Measurements from ENCODE around the gene NDST1. TPM values are rescaled to one million over a fixed set of nuclear protein-coding genes. Genes with fewer than 3 reads are reported as not detected.

NDST1 gene
- total and polyA plus RNA-seq, 7 experiments from 2014 or later, result 0.69 to 17.5 (median 1.2) TPM

- H3K27me3 ChIP-seq (ENCODE audit: control insufficient read depth in 2 of 2, insufficient read depth in 2 of 2, low read length in 2 of 2), result no peaks in the 10 kb centered on the region
- ATAC-seq (no peak), DNase-seq (no peak)
- POLR2A ChIA-PET, result no interaction called here
- H3K27ac ChIP-seq (ENCODE audit: low read depth, low read length), result no peak overlapping the region
- H3K9me3 Mint-ChIP-seq, result no peaks in the 10 kb centered on the region
- no peak overlapping the region for H3K4me3 ChIP-seq (ENCODE audit: low read length)
- H3K4me3 Mint-ChIP-seq, result no peak overlapping the region
- no peak overlapping the region for H3K27ac Mint-ChIP-seq
- CTCF ChIA-PET, result no interaction called here
- no peaks in the 10 kb centered on the region for H3K9me3 ChIP-seq (ENCODE audit: control insufficient read depth in 2 of 3, low read length in 3 of 3)
- no peaks in the 10 kb centered on the region for H3K36me3 Mint-ChIP-seq
- H3K4me1 Mint-ChIP-seq, result no peaks in the 10 kb centered on the region
- no peaks in the 10 kb centered on the region for H3K4me1 ChIP-seq (ENCODE audit: control insufficient read depth in 2 of 2, insufficient read depth in 2 of 2, low read length in 2 of 2)
- intact Hi-C loops (cut with micrococcal nuclease), result no loop called here
- H3K27me3 Mint-ChIP-seq, result no peaks in the 10 kb centered on the region
- H3K36me3 ChIP-seq (ENCODE audit: control insufficient read depth in 2 of 3, insufficient read depth in 3 of 3, low read length in 3 of 3), result no peaks in the 10 kb centered on the region
These were observed 42.4 kb downstream of the NDST1 start for GRCh38 chr5:150550286-150550685.

- H3K27me3 Mint-ChIP-seq, result no peaks in the 10 kb centered on the region
- Histone ChIP-seq H3K27ac (ENCODE audit: low read depth, low read length) (no peak overlapping the region), H3K4me3 (ENCODE audit: low read length) (no peak overlapping the region), H3K27me3 (ENCODE audit: control insufficient read depth in 2 of 2, insufficient read depth in 2 of 2, low read length in 2 of 2) (no peaks in the 10 kb centered on the region), H3K36me3 (ENCODE audit: control insufficient read depth in 2 of 3, insufficient read depth in 3 of 3, low read length in 3 of 3) (no peaks in the 10 kb centered on the region), H3K4me1 (ENCODE audit: control insufficient read depth in 2 of 2, insufficient read depth in 2 of 2, low read length in 2 of 2) (no peaks in the 10 kb centered on the region), H3K9me3 (ENCODE audit: control insufficient read depth in 2 of 3, low read length in 3 of 3) (no peaks in the 10 kb centered on the region)
- no peaks in the 10 kb centered on the region for H3K36me3 Mint-ChIP-seq
- H3K4me3 Mint-ChIP-seq, result no peak overlapping the region
- no peaks in the 10 kb centered on the region for H3K9me3 Mint-ChIP-seq
- ChIA-PET CTCF (no interaction called here), POLR2A (no interaction called here)
- H3K27ac Mint-ChIP-seq, result no peak overlapping the region
- intact Hi-C loops (cut with micrococcal nuclease), result no loop called here
- ATAC-seq (no peak), DNase-seq (no peak)
- no peaks in the 10 kb centered on the region for H3K4me1 Mint-ChIP-seq
These were observed 43.1 kb downstream of the NDST1 start for GRCh38 chr5:150551066-150551465.

GRCh38 chr5:150553402-150553801 lies 45.5 kb downstream of the NDST1 start:
- Histone ChIP-seq H3K9me3 (ENCODE audit: control insufficient read depth in 2 of 3, low read length in 3 of 3) (no peaks in the 10 kb centered on the region), H3K36me3 (ENCODE audit: control insufficient read depth in 2 of 3, insufficient read depth in 3 of 3, low read length in 3 of 3) (no peaks in the 10 kb centered on the region), H3K4me1 (ENCODE audit: control insufficient read depth in 2 of 2, insufficient read depth in 2 of 2, low read length in 2 of 2) (no peaks in the 10 kb centered on the region), H3K4me3 (ENCODE audit: low read length) (no peak overlapping the region), H3K27me3 (ENCODE audit: control insufficient read depth in 2 of 2, insufficient read depth in 2 of 2, low read length in 2 of 2) (no peaks in the 10 kb centered on the region), H3K27ac (ENCODE audit: low read depth, low read length) (no peak overlapping the region)
- no peaks in the 10 kb centered on the region for H3K36me3 Mint-ChIP-seq
- CTCF ChIA-PET, result no interaction called here
- no peaks in the 10 kb centered on the region for H3K9me3 Mint-ChIP-seq
- intact Hi-C loops (cut with micrococcal nuclease), result no loop called here
- DNase-seq (no peak), ATAC-seq (no peak)
- no peaks in the 10 kb centered on the region for H3K27me3 Mint-ChIP-seq
- H3K4me3 Mint-ChIP-seq, result no peak overlapping the region
- POLR2A ChIA-PET, result no interaction called here
- no peak overlapping the region for H3K27ac Mint-ChIP-seq
- no peaks in the 10 kb centered on the region for H3K4me1 Mint-ChIP-seq

- Histone ChIP-seq H3K27ac (ENCODE audit: low read depth, low read length) (no peak overlapping the region), H3K9me3 (ENCODE audit: control insufficient read depth in 2 of 3, low read length in 3 of 3) (no peaks in the 10 kb centered on the region), H3K36me3 (ENCODE audit: control insufficient read depth in 2 of 3, insufficient read depth in 3 of 3, low read length in 3 of 3) (no peaks in the 10 kb centered on the region), H3K4me1 (ENCODE audit: control insufficient read depth in 2 of 2, insufficient read depth in 2 of 2, low read length in 2 of 2) (no peaks in the 10 kb centered on the region), H3K27me3 (ENCODE audit: control insufficient read depth in 2 of 2, insufficient read depth in 2 of 2, low read length in 2 of 2) (no peaks in the 10 kb centered on the region), H3K4me3 (ENCODE audit: low read length) (no peak overlapping the region)
- no peak for ATAC-seq
- intact Hi-C loops (cut with micrococcal nuclease), result no loop called here
- Mint-ChIP-seq H3K27me3 (no peaks in the 10 kb centered on the region), H3K36me3 (no peaks in the 10 kb centered on the region), H3K4me1 (no peaks in the 10 kb centered on the region), H3K27ac (no peak overlapping the region), H3K4me3 (no peak overlapping the region), H3K9me3 (no peaks in the 10 kb centered on the region)
- POLR2A ChIA-PET, result no interaction called here
- CTCF ChIA-PET, result no interaction called here
- DNase-seq, result no peak
These were observed 46.0 kb downstream of the NDST1 start for GRCh38 chr5:150553911-150554310.

GRCh38 chr5:150554857-150555256 lies 46.9 kb downstream of the NDST1 start:
- Mint-ChIP-seq H3K4me1 (no peaks in the 10 kb centered on the region), H3K4me3 (no peak overlapping the region), H3K9me3 (no peaks in the 10 kb centered on the region), H3K36me3 (no peaks in the 10 kb centered on the region), H3K27ac (no peak overlapping the region), H3K27me3 (no peaks in the 10 kb centered on the region)
- H3K4me3 ChIP-seq (ENCODE audit: low read length), result no peak overlapping the region
- no peaks in the 10 kb centered on the region for H3K27me3 ChIP-seq (ENCODE audit: control insufficient read depth in 2 of 2, insufficient read depth in 2 of 2, low read length in 2 of 2)
- no peak for DNase-seq
- ATAC-seq, result no peak
- H3K9me3 ChIP-seq (ENCODE audit: control insufficient read depth in 2 of 3, low read length in 3 of 3), result no peaks in the 10 kb centered on the region
- intact Hi-C loops (cut with micrococcal nuclease), result no loop called here
- H3K27ac ChIP-seq (ENCODE audit: low read depth, low read length), result no peak overlapping the region
- H3K36me3 ChIP-seq (ENCODE audit: control insufficient read depth in 2 of 3, insufficient read depth in 3 of 3, low read length in 3 of 3), result no peaks in the 10 kb centered on the region
- ChIA-PET CTCF (no interaction called here), POLR2A (no interaction called here)
- no peaks in the 10 kb centered on the region for H3K4me1 ChIP-seq (ENCODE audit: control insufficient read depth in 2 of 2, insufficient read depth in 2 of 2, low read length in 2 of 2)

GRCh38 chr5:150556106-150556505 lies 48.2 kb downstream of the NDST1 start:
- Histone ChIP-seq H3K27me3 (ENCODE audit: control insufficient read depth in 2 of 2, insufficient read depth in 2 of 2, low read length in 2 of 2) (no peaks in the 10 kb centered on the region), H3K36me3 (ENCODE audit: control insufficient read depth in 2 of 3, insufficient read depth in 3 of 3, low read length in 3 of 3) (no peaks in the 10 kb centered on the region), H3K4me1 (ENCODE audit: control insufficient read depth in 2 of 2, insufficient read depth in 2 of 2, low read length in 2 of 2) (no peaks in the 10 kb centered on the region), H3K9me3 (ENCODE audit: control insufficient read depth in 2 of 3, low read length in 3 of 3) (no peaks in the 10 kb centered on the region), H3K4me3 (ENCODE audit: low read length) (no peak overlapping the region), H3K27ac (ENCODE audit: low read depth, low read length) (no peak overlapping the region)
- H3K4me1 Mint-ChIP-seq, result peaks cover 0 to 3% (median 0%) of the 10 kb centered on the region in 7 donors
- ChIA-PET CTCF (no interaction called here), POLR2A (no interaction called here)
- ATAC-seq, result no peak
- H3K36me3 Mint-ChIP-seq, result no peaks in the 10 kb centered on the region
- no peak for DNase-seq
- H3K27ac Mint-ChIP-seq, result peak overlapping the region in 1 of 9 donors; percentile 12
- intact Hi-C loops (cut with micrococcal nuclease), result no loop called here
- H3K4me3 Mint-ChIP-seq, result no peak overlapping the region
- H3K9me3 Mint-ChIP-seq, result no peaks in the 10 kb centered on the region
- H3K27me3 Mint-ChIP-seq, result no peaks in the 10 kb centered on the region

- Histone ChIP-seq H3K27me3 (ENCODE audit: control insufficient read depth in 2 of 2, insufficient read depth in 2 of 2, low read length in 2 of 2) (no peaks in the 10 kb centered on the region), H3K9me3 (ENCODE audit: control insufficient read depth in 2 of 3, low read length in 3 of 3) (no peaks in the 10 kb centered on the region), H3K27ac (ENCODE audit: low read depth, low read length) (no peak overlapping the region), H3K4me1 (ENCODE audit: control insufficient read depth in 2 of 2, insufficient read depth in 2 of 2, low read length in 2 of 2) (no peaks in the 10 kb centered on the region), H3K36me3 (ENCODE audit: control insufficient read depth in 2 of 3, insufficient read depth in 3 of 3, low read length in 3 of 3) (no peaks in the 10 kb centered on the region), H3K4me3 (ENCODE audit: low read length) (no peak overlapping the region)
- ATAC-seq (no peak), DNase-seq (no peak)
- POLR2A ChIA-PET, result no interaction called here
- no peaks in the 10 kb centered on the region for H3K9me3 Mint-ChIP-seq
- H3K4me3 Mint-ChIP-seq, result no peak overlapping the region
- intact Hi-C loops (cut with micrococcal nuclease), result no loop called here
- H3K4me1 Mint-ChIP-seq, result peaks cover 0 to 3% (median 0%) of the 10 kb centered on the region in 7 donors
- peak overlapping the region in 3 of 9 donors; percentile 12 to 81 (median 45) for H3K27ac Mint-ChIP-seq
- CTCF ChIA-PET, result interaction anchor here (0.6 kb wide), 1 partner anchor 24 kb away, joined by 3 read pairs; no protein-coding TSS in a partner anchor
- H3K27me3 Mint-ChIP-seq, result no peaks in the 10 kb centered on the region
- H3K36me3 Mint-ChIP-seq, result no peaks in the 10 kb centered on the region
These were observed 49.1 kb downstream of the NDST1 start for GRCh38 chr5:150556859-150557508.
